ENCODE results near the gene LGALS3BP. TPM values are rescaled to one million over a fixed set of nuclear protein-coding genes. Genes with fewer than 3 reads are reported as not detected.

The LGALS3BP gene
- total and polyA plus RNA-seq, 2 of the 8 experiments (the other 6 are each of a cell fraction or from before 2014, with no cell fraction given) = 56.1 to 61.6 TPM

DNA sequence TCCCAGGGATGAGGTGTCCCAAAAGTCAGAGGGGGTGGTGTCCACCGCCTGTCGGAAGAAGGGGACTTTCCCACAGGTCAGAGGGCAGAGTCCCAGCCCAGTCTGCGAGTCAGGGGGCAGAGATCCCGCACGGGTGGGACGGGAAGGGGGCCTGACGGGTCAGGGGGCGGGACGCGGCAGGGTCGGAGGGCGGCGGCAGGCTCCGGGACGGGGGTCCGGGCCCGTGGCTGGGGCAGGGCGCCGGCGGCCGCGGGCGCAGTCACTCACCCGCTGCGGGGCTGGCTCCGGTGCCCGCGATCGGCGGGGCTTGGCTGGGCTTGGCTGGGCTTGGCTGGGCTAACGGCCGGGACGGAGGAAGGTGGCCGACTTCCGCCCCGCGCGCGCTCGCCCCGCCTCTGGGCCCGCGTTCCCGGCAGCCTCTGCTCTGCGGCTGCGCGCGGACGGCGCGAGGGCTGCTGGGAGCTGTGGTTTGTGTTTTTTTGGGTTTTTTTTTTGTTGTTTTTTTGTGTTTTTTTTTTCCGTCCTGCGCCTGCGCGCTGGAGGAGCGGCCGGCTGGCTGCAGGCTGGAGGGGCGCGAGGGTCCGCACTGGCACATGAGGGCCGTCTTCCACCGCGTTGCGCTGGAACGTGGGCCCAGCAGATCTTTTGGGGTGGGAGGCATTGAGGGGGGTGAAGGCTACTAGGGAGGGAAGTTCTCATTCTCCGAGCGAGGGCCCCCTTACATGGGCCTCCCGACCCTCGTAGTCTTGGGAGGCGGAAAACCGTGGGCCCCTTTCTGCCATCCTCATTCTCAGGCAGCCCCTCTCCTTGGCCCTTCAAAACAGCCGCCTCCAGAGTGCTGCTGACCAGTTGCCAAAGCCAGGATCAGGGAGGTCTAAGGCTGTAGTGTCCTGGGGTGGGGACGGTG is 29.9 kb upstream of the LGALS3BP start, which contains the start of gene CANT1 (continued):
- TF ChIP-seq CBX8 (IDR thresholded peaks at IDR 0.05; ENCODE audit: borderline replicate concordance, low read depth, low read length) = no peak
- peak; percentile 43; the same call in 1 of the 2 replicates for TF ChIP-seq TBP (IDR thresholded peaks at IDR 0.05; ENCODE audit: low read depth, low read length)
- TF ChIP-seq, protein P1, sequence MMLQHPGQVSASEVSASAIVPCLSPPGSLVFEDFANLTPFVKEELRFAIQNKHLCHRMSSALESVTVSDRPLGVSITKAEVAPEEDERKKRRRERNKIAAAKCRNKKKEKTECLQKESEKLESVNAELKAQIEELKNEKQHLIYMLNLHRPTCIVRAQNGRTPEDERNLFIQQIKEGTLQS (IDR thresholded peaks at IDR 0.05; ENCODE audit: insufficient read depth, low read depth, low read length) = no peak
- TF ChIP-seq FOSL1 (IDR thresholded peaks at IDR 0.05; ENCODE audit: insufficient read depth, low read depth, low read length) = 0 out of 2 replicates have a peak, but pooled peaks have one; percentile 69
- TF ChIP-seq, protein P2, sequence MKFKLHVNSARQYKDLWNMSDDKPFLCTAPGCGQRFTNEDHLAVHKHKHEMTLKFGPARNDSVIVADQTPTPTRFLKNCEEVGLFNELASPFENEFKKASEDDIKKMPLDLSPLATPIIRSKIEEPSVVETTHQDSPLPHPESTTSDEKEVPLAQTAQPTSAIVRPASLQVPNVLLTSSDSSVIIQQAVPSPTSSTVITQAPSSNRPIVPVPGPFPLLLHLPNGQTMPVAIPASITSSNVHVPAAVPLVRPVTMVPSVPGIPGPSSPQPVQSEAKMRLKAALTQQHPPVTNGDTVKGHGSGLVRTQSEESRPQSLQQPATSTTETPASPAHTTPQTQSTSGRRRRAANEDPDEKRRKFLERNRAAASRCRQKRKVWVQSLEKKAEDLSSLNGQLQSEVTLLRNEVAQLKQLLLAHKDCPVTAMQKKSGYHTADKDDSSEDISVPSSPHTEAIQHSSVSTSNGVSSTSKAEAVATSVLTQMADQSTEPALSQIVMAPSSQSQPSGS (IDR thresholded peaks at IDR 0.05; ENCODE audit: low read length) = no peak
- TF ChIP-seq TAF1 (IDR thresholded peaks at IDR 0.05; ENCODE audit: low read depth, low read length) = peak; percentile 56; the same call in 1 of the 2 replicates
- TF ChIP-seq NRF1 (IDR thresholded peaks at IDR 0.05; ENCODE audit: low read depth, low read length) = peak; percentile 89
- TF ChIP-seq SP1 (IDR thresholded peaks at IDR 0.05; ENCODE audit: low read depth, low read length) = no peak
- TF ChIP-seq, protein P3, sequence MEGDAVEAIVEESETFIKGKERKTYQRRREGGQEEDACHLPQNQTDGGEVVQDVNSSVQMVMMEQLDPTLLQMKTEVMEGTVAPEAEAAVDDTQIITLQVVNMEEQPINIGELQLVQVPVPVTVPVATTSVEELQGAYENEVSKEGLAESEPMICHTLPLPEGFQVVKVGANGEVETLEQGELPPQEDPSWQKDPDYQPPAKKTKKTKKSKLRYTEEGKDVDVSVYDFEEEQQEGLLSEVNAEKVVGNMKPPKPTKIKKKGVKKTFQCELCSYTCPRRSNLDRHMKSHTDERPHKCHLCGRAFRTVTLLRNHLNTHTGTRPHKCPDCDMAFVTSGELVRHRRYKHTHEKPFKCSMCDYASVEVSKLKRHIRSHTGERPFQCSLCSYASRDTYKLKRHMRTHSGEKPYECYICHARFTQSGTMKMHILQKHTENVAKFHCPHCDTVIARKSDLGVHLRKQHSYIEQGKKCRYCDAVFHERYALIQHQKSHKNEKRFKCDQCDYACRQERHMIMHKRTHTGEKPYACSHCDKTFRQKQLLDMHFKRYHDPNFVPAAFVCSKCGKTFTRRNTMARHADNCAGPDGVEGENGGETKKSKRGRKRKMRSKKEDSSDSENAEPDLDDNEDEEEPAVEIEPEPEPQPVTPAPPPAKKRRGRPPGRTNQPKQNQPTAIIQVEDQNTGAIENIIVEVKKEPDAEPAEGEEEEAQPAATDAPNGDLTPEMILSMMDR (IDR thresholded peaks at IDR 0.05; ENCODE audit: control extremely low read depth in 1 of 3, insufficient read depth in 1 of 3, low read depth in 1 of 3, low read length in 3 of 3) = no peak
- TF ChIP-seq ZNF274 (IDR thresholded peaks at IDR 0.05; ENCODE audit: borderline replicate concordance, extremely low read depth, low read length) = no peak
- TF ChIP-seq POLR2AphosphoS5 (IDR thresholded peaks at IDR 0.05; ENCODE audit: low read depth, low read length) = 0 out of 2 replicates have a peak, but pooled peaks have one; percentile 38
- no peak for TF ChIP-seq YY1 (IDR thresholded peaks at IDR 0.05; ENCODE audit: low read depth, low read length)
- TF ChIP-seq BRCA1 (IDR thresholded peaks at IDR 0.05; ENCODE audit: low read depth, low read length) = no peak
- TF ChIP-seq MAX (IDR thresholded peaks at IDR 0.05) = peak; percentile 69
- TF ChIP-seq PHF8 (conservative IDR thresholded peaks at IDR 0.05; ENCODE audit: low read depth, low read length) = peak; percentile 48; the same call in 1 of the 2 replicates
- TF ChIP-seq TAF7 (optimal IDR thresholded peaks at IDR 0.05; ENCODE audit: borderline replicate concordance, low read depth, low read length) = no peak
- TF ChIP-seq HDAC6 (IDR thresholded peaks at IDR 0.05; ENCODE audit: low read depth, low read length) = no peak
- TF ChIP-seq NANOG (IDR thresholded peaks at IDR 0.05; ENCODE audit: insufficient read depth, low read depth, low read length, poor library complexity, severe bottlenecking) = no peak

Measured in H1 (cell line).